Measurements from ENCODE around the gene ST6GAL1. TPM values are rescaled to one million over a fixed set of nuclear protein-coding genes. Genes with fewer than 3 reads are reported as not detected.

ST6GAL1 gene
- total RNA-seq, 1 donor from 2014 or later: 15.8 TPM

Other genes with a start within 250 kb of the ST6GAL1 start
- gene KNG1, start 213.2 kb upstream of the ST6GAL1 start, total RNA-seq: not detected in 2 replicates
- gene EIF4A2, start 146.9 kb upstream of the ST6GAL1 start, total RNA-seq: 323 and 337 TPM in 2 replicates
- gene RFC4, start 124.0 kb upstream of the ST6GAL1 start, total RNA-seq: 9.2 and 13.1 TPM in 2 replicates
- gene ADIPOQ, start 87.8 kb upstream of the ST6GAL1 start, total RNA-seq: not detected in 2 replicates
- gene RPL39L, start 209.0 kb downstream of the ST6GAL1 start, total RNA-seq: 6.5 and 7.6 TPM in 2 replicates

Data from astrocyte (in vitro differentiated cells and primary cell).